Subcutaneous abdominal adipose tissue (tissue), 5 donors: Measurements from ENCODE around the gene SPTBN1.

ENCODE experiments used
- H3K27ac ChIP-seq: one replicate; pipeline ENCODE4 v1.7.0; 2013; ENCODE audit warnings: low read depth, mild to moderate bottlenecking, inconsistent platforms, low read length, moderate library complexity
- H3K27me3 ChIP-seq, 5 donors: one replicate each; pipeline ENCODE4 v1.7.0; 2013; ENCODE audit warnings: low read length in 5 of 5, inconsistent platforms in 1 of 5; ENCODE audit not compliant: control insufficient read depth in 5 of 5, insufficient read depth in 4 of 5
- H3K36me3 ChIP-seq, 5 donors: one replicate each; pipeline ENCODE4 v1.7.0; 2013; ENCODE audit warnings: low read length in 5 of 5; ENCODE audit not compliant: control insufficient read depth in 5 of 5, insufficient read depth in 5 of 5
- H3K4me1 ChIP-seq, 5 donors: one replicate each; pipeline ENCODE4 v1.7.0; 2013; ENCODE audit warnings: low read length in 5 of 5, mild to moderate bottlenecking in 3 of 5, moderate library complexity in 1 of 5; ENCODE audit not compliant: control insufficient read depth in 5 of 5, insufficient read depth in 5 of 5
- H3K4me3 ChIP-seq, 5 donors: one replicate each; pipeline ENCODE4 v1.7.0; 2013; ENCODE audit warnings: low read length in 5 of 5, low read depth in 1 of 5
- H3K9ac ChIP-seq, 5 donors: one replicate each; pipeline ENCODE4 v1.7.0; 2013; ENCODE audit warnings: low read length in 5 of 5, mild to moderate bottlenecking in 4 of 5, moderate library complexity in 3 of 5
- H3K9me3 ChIP-seq, 5 donors: one replicate each; pipeline ENCODE4 v1.7.0; 2013; ENCODE audit warnings: low read length in 5 of 5; ENCODE audit not compliant: control insufficient read depth in 5 of 5
- donor health status: healthy.
- donor health status: healthy.
- donor health status: healthy.
- donor health status: healthy.
- donor health status: healthy.

SPTBN1 gene

DNA sequence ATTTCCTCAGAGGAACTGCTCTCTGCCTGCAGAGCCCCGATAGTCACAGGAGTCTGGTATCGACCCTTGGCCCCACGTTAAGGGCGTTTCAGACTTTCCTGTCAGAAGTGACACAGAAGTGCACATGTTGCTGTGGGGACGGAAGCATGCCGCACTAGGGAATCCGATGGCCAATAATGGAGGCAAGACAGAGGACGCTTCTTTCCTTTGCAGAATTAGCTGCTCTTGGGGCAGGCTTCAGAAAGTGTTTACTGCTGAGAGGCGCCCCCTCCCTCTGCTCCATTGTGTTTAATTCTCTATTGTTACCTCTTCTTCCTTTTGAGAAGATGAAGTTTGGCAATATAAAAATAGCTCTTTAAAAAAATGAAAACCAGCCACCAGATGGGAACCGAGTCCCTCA is 148.7 kb downstream of the SPTBN1 start:
- Histone ChIP-seq H3K9ac (peak overlapping the region in 2 of 5 donors; percentile 17 to 19), H3K4me3 (peak overlapping the region in 2 of 5 donors; percentile 14 to 23), H3K27ac (peak overlapping the region; percentile 81), H3K27me3 (no peaks in the 10 kb centered on the region), H3K4me1 (peaks cover 26 to 85% (median 71%) of the 10 kb centered on the region in 5 donors), H3K36me3 (peaks cover 0 to 7% (median 4%) of the 10 kb centered on the region in 5 donors), H3K9me3 (no peaks in the 10 kb centered on the region)

GRCh38 chr2:54605836-54606235 is 149.7 kb downstream of the SPTBN1 start:
- H3K27me3 ChIP-seq: no peaks in the 10 kb centered on the region
- peak overlapping the region; percentile 81 for H3K27ac ChIP-seq
- no peaks in the 10 kb centered on the region for H3K9me3 ChIP-seq
- no peak overlapping the region for H3K4me3 ChIP-seq
- peak overlapping the region in 1 of 5 donors; percentile 49 for H3K9ac ChIP-seq
- H3K4me1 ChIP-seq: peaks cover 26 to 83% (median 69%) of the 10 kb centered on the region in 5 donors
- peaks cover 0 to 1% (median 0%) of the 10 kb centered on the region in 5 donors for H3K36me3 ChIP-seq

GRCh38 chr2:54606393-54606958 is 150.3 kb downstream of the SPTBN1 start:
- no peaks in the 10 kb centered on the region for H3K27me3 ChIP-seq
- no peak overlapping the region for H3K4me3 ChIP-seq
- no peaks in the 10 kb centered on the region for H3K36me3 ChIP-seq
- H3K9ac ChIP-seq: peak overlapping the region in 1 of 5 donors; percentile 49
- peak overlapping the region; percentile 81 for H3K27ac ChIP-seq
- no peaks in the 10 kb centered on the region for H3K9me3 ChIP-seq
- peaks cover 22 to 77% (median 63%) of the 10 kb centered on the region in 5 donors for H3K4me1 ChIP-seq

DNA sequence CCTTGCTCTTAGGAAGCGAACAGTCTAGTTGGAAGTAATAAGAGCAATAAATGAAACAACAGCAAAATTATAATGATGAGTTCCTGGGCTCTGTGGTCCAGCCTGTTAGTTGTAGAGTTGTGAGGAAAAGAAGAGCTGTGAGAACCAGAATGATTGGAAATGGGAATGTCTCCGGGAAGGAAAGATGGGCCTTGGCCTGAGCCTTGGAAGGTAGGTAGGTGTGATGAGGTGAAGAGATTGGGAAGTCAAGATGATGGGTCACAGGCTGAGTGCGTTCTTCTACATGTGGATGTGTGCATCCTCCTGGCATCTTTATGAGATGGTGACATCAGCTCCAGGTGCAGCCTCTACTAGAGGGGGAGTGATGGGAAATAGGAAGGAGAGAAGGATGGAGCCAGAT is 152.1 kb downstream of the SPTBN1 start:
- H3K9ac ChIP-seq: no peak overlapping the region
- H3K4me1 ChIP-seq: peaks cover 16 to 74% (median 46%) of the 10 kb centered on the region in 5 donors
- H3K9me3 ChIP-seq: no peaks in the 10 kb centered on the region
- no peaks in the 10 kb centered on the region for H3K27me3 ChIP-seq
- peak overlapping the region; percentile 11 for H3K27ac ChIP-seq
- no peak overlapping the region for H3K4me3 ChIP-seq
- peaks cover 0 to 12% (median 7%) of the 10 kb centered on the region in 5 donors for H3K36me3 ChIP-seq

DNA sequence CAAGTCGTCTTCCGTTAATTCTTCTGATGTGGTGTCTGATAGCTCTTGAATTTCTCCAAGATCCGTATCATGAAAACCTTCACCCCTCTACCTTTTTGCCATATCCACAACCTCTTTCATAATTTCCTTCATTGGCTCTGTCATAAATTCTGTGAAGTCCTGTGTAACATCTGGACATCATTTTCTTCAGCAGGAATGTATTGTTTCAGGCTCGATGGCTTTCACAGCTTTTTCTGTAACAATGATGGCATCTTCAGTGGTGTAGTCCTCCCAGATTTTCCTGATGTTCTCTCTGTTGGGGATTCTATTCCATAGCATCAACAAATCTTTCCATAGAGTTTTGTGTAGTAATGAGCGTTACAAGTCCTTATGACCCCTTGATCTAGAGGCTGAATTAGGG is 153.1 kb downstream of the SPTBN1 start:
- Histone ChIP-seq H3K27me3 (no peaks in the 10 kb centered on the region), H3K9ac (no peak overlapping the region), H3K9me3 (no peaks in the 10 kb centered on the region), H3K27ac (peak overlapping the region; percentile 38), H3K4me3 (no peak overlapping the region), H3K36me3 (peaks cover 0 to 19% (median 10%) of the 10 kb centered on the region in 5 donors), H3K4me1 (peaks cover 9 to 74% (median 46%) of the 10 kb centered on the region in 5 donors)

DNA sequence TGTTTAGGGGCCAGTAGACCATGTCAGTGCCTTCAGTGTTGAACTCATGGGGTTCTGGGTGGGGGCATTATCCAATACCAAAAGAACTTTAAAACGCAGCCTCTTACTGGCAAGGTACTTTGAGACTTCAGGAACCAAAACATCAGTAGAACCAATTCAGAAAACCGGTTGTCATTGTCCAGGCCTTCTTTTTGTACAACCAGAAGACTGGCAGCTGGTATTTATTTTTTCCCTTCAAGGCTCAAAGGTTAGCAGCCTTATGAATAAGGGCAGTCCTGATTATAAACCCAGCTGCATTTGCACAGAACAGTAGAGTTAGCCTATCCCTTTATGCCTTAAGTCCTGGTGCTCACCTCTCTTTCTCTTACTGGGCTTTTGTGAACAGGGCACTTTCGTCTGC is 153.5 kb downstream of the SPTBN1 start:
- H3K9ac ChIP-seq: no peak overlapping the region
- H3K27ac ChIP-seq: peak overlapping the region; percentile 38
- peaks cover 0 to 22% (median 13%) of the 10 kb centered on the region in 5 donors for H3K36me3 ChIP-seq
- H3K9me3 ChIP-seq: no peaks in the 10 kb centered on the region
- H3K4me3 ChIP-seq: no peak overlapping the region
- H3K27me3 ChIP-seq: no peaks in the 10 kb centered on the region
- H3K4me1 ChIP-seq: peaks cover 5 to 73% (median 43%) of the 10 kb centered on the region in 5 donors

DNA sequence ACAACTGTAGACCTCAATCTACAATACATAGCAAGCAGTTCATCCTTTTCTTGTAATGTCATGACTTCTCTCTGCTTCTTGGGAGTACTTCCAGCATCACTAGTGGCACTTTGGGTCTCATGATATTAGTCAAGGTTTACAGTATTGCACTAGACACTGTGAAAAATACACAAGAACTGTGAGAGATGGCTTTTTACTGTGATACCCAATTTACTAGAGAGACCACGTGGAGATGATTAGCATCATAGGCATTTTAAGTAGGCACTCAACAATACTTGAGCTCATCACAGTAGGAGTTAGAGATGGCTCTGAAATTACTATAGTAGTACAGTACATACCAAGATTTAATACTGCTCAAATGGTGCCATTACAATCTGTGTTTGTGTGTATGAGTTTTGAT is 154.6 kb downstream of the SPTBN1 start:
- no peaks in the 10 kb centered on the region for H3K27me3 ChIP-seq
- peaks cover 0 to 66% (median 37%) of the 10 kb centered on the region in 5 donors for H3K4me1 ChIP-seq
- H3K9ac ChIP-seq: no peak overlapping the region
- H3K9me3 ChIP-seq: no peaks in the 10 kb centered on the region
- H3K27ac ChIP-seq: no peak overlapping the region
- peaks cover 0 to 31% (median 21%) of the 10 kb centered on the region in 5 donors for H3K36me3 ChIP-seq
- no peak overlapping the region for H3K4me3 ChIP-seq

- Histone ChIP-seq H3K27me3 (no peaks in the 10 kb centered on the region), H3K9ac (no peak overlapping the region), H3K36me3 (peaks cover 11 to 43% (median 31%) of the 10 kb centered on the region in 5 donors), H3K27ac (peak overlapping the region; percentile 77), H3K4me1 (peaks cover 0 to 60% (median 25%) of the 10 kb centered on the region in 5 donors), H3K4me3 (no peak overlapping the region), H3K9me3 (no peaks in the 10 kb centered on the region)
Observed at GRCh38 chr2:54611830-54612545, 155.9 kb downstream of the SPTBN1 start.

GRCh38 chr2:54613386-54613785 is 157.3 kb downstream of the SPTBN1 start:
- H3K4me3 ChIP-seq: no peak overlapping the region
- H3K9me3 ChIP-seq: no peaks in the 10 kb centered on the region
- peak overlapping the region in 1 of 5 donors; percentile 15 for H3K9ac ChIP-seq
- H3K4me1 ChIP-seq: peaks cover 2 to 66% (median 27%) of the 10 kb centered on the region in 5 donors
- no peaks in the 10 kb centered on the region for H3K27me3 ChIP-seq
- peak overlapping the region; percentile 77 for H3K27ac ChIP-seq
- peaks cover 23 to 57% (median 43%) of the 10 kb centered on the region in 5 donors for H3K36me3 ChIP-seq

- Histone ChIP-seq H3K27ac (peak overlapping the region; percentile 77), H3K9me3 (no peaks in the 10 kb centered on the region), H3K36me3 (peaks cover 23 to 61% (median 47%) of the 10 kb centered on the region in 5 donors), H3K4me1 (peaks cover 6 to 71% (median 30%) of the 10 kb centered on the region in 5 donors), H3K9ac (no peak overlapping the region), H3K27me3 (no peaks in the 10 kb centered on the region), H3K4me3 (no peak overlapping the region)
Observed at GRCh38 chr2:54613794-54614257, 157.7 kb downstream of the SPTBN1 start.
